ENCODE data around the gene CDK5RAP2.
"Not testable (repeated sequence)": the region's sequence is repeated elsewhere in the genome, so short reads cannot be mapped to it uniquely, and the experiment has no call there.

The CDK5RAP2 gene

DNA sequence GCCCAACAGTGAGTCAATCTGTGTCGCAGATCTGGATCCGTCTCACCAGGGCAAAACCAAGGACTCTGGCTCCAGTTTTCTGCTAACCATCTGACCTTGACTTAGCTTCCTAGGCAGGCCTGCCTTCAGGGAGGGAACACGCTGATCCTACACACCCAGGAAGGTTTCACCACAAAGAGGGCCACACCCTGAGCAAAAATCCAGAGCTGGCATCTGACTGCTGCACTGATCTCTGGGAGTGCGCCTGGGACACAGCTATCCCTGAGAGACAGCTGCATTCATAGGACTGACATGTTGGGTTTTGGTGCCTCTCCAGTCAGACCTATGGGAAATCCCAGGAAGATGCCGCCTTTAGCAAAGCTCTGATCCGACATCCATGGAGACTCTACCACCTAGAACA, 47.5 kb downstream of the CDK5RAP2 start:
- no peak overlapping the region for H3K9ac ChIP-seq (ENCODE audit: low read length in 2 of 2)
- peaks cover 52 to 60% of the 10 kb centered on the region in 2 donors for H3K36me3 ChIP-seq (ENCODE audit: control insufficient read depth in 2 of 2, insufficient read depth in 2 of 2, low read length in 2 of 2)
- no peaks in the 10 kb centered on the region for H3K4me1 ChIP-seq (ENCODE audit: control insufficient read depth, insufficient read depth, low read length)
- H3K4me3 ChIP-seq (ENCODE audit: low read length in 2 of 2) = no peak overlapping the region
- no peaks in the 10 kb centered on the region for H3K9me3 ChIP-seq (ENCODE audit: control insufficient read depth in 2 of 2, low read length in 2 of 2)
- no peak overlapping the region for H3K27ac ChIP-seq (ENCODE audit: low read length)
- H3K27me3 ChIP-seq (ENCODE audit: control insufficient read depth in 1 of 2, insufficient read depth in 2 of 2, low read length in 2 of 2) = no peaks in the 10 kb centered on the region

DNA sequence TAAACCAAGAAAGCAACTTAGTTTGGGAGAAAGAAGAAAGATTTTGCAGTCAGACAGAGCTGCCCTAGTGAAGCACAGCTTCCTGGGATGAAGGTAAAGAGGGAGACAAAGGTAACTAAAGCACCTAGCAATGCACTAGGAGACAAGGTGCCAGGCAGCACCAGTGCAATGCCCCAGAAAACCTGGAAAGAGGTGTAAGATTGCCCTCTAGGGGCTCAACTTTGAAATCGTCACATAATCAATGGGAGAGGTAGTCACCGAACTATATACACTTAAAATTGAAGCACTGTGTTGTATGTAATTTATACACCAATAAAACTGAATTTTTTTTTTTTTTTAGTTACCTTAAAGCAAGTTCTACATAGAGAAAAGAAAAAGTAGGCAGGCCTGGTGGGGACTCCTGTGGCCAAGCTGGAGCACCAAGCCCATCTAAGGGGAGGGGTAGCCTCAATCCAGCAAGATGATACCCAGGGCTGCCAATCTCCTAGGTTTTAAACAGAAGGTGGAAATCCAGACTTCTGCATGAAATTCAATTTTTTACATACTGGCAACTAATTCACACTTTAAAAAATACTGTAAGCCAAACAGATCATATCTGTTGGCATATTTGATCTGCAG, 48.2 kb downstream of the CDK5RAP2 start:
- Histone ChIP-seq H3K4me3 (ENCODE audit: low read length in 2 of 2) (no peak overlapping the region), H3K9ac (ENCODE audit: low read length in 2 of 2) (no peak overlapping the region), H3K9me3 (ENCODE audit: control insufficient read depth in 2 of 2, low read length in 2 of 2) (no peaks in the 10 kb centered on the region), H3K27ac (ENCODE audit: low read length) (no peak overlapping the region), H3K27me3 (ENCODE audit: control insufficient read depth in 1 of 2, insufficient read depth in 2 of 2, low read length in 2 of 2) (no peaks in the 10 kb centered on the region), H3K36me3 (ENCODE audit: control insufficient read depth in 2 of 2, insufficient read depth in 2 of 2, low read length in 2 of 2) (peaks cover 53 to 65% of the 10 kb centered on the region in 2 donors), H3K4me1 (ENCODE audit: control insufficient read depth, insufficient read depth, low read length) (no peaks in the 10 kb centered on the region)

DNA sequence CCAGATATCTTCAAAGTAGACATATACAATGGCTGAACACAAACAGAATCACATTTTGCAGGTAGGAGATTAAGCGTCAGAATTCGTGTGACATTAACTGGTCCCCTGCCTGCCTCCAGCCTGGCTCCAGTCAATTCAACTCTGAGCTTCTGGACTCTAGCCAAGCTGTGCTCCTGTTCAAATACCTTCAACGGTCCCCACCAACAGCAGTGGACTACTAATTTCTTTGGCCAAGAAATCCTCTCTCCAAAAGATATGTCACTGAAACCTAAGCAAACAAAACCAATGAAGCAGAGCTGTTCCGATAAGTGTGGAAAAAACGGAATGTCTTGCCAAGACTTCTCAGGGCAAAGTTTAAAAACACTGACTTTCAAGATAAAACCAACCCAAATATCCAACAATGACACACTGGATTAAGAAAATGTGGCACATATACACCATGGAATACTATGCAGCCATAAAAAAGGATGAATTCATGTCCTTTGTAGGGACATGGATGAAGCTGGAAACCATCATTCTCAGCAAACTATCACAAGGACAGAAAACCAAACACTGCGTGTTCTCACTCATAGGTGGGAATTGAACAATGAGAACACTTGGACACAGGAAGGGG, 49.6 kb downstream of the CDK5RAP2 start:
- peaks cover 57 to 65% of the 10 kb centered on the region in 2 donors for H3K36me3 ChIP-seq (ENCODE audit: control insufficient read depth in 2 of 2, insufficient read depth in 2 of 2, low read length in 2 of 2)
- H3K9ac ChIP-seq (ENCODE audit: low read length in 2 of 2); H3K27me3 ChIP-seq (ENCODE audit: control insufficient read depth in 1 of 2, insufficient read depth in 2 of 2, low read length in 2 of 2): not testable (repeated sequence)

DNA sequence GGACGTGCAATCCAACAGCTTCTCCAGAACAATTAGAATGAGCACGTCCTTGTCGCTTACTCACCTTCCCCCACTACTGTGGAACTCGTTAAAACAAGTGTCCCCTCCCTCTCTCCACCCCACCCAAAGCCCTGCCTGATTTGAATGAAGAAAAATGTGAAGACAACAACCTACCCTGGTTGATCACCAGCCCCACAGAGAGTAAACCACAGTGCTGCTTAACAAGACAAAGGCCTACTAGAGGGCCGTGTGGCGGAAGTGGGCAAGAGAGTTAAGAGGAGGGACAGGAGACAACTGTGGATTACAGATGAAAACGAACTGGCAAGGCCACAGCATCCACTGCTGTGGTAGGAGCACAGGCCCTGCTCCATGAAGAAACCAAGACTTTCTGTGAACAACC, 51.1 kb downstream of the CDK5RAP2 start:
- Histone ChIP-seq H3K4me1 (ENCODE audit: control insufficient read depth, insufficient read depth, low read length) (no peaks in the 10 kb centered on the region), H3K9me3 (ENCODE audit: control insufficient read depth in 2 of 2, low read length in 2 of 2) (no peaks in the 10 kb centered on the region), H3K4me3 (ENCODE audit: low read length in 2 of 2) (no peak overlapping the region), H3K27ac (ENCODE audit: low read length) (no peak overlapping the region), H3K36me3 (ENCODE audit: control insufficient read depth in 2 of 2, insufficient read depth in 2 of 2, low read length in 2 of 2) (peaks cover 54 to 58% of the 10 kb centered on the region in 2 donors), H3K9ac (ENCODE audit: low read length in 2 of 2) (no peak overlapping the region), H3K27me3 (ENCODE audit: control insufficient read depth in 1 of 2, insufficient read depth in 2 of 2, low read length in 2 of 2) (no peaks in the 10 kb centered on the region)

More for the DNA sequence above, 49.6 kb downstream of the CDK5RAP2 start:
- H3K4me3 ChIP-seq (ENCODE audit: low read length in 2 of 2); H3K9me3 ChIP-seq (ENCODE audit: control insufficient read depth in 2 of 2, low read length in 2 of 2); H3K27ac ChIP-seq (ENCODE audit: low read length); H3K4me1 ChIP-seq (ENCODE audit: control insufficient read depth, insufficient read depth, low read length): not testable (repeated sequence)

DNA sequence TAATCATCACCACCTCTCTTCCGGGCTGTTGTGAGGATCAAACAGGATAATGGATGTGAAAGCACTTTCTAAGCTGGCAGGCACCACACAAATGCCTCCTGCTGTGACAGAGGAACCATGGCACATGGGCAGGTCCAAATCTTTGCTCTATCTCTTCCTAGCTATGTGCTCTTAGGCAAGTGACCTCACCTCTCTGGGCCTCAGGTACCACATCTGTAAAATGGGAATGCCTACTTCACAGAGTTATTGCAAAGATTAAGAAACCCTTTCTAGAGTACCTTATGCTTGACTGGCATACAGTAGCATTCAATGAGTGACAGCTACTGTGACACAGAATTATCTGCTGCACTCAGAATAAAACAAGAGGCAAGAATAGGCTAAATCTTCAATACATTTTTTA, 51.6 kb downstream of the CDK5RAP2 start:
- H3K36me3 ChIP-seq (ENCODE audit: control insufficient read depth in 2 of 2, insufficient read depth in 2 of 2, low read length in 2 of 2) = peaks cover 54 to 57% of the 10 kb centered on the region in 2 donors
- H3K27ac ChIP-seq (ENCODE audit: low read length) = no peak overlapping the region
- H3K9me3 ChIP-seq (ENCODE audit: control insufficient read depth in 2 of 2, low read length in 2 of 2) = no peaks in the 10 kb centered on the region
- no peaks in the 10 kb centered on the region for H3K4me1 ChIP-seq (ENCODE audit: control insufficient read depth, insufficient read depth, low read length)
- H3K27me3 ChIP-seq (ENCODE audit: control insufficient read depth in 1 of 2, insufficient read depth in 2 of 2, low read length in 2 of 2) = no peaks in the 10 kb centered on the region
- no peak overlapping the region for H3K9ac ChIP-seq (ENCODE audit: low read length in 2 of 2)
- H3K4me3 ChIP-seq (ENCODE audit: low read length in 2 of 2) = no peak overlapping the region

DNA sequence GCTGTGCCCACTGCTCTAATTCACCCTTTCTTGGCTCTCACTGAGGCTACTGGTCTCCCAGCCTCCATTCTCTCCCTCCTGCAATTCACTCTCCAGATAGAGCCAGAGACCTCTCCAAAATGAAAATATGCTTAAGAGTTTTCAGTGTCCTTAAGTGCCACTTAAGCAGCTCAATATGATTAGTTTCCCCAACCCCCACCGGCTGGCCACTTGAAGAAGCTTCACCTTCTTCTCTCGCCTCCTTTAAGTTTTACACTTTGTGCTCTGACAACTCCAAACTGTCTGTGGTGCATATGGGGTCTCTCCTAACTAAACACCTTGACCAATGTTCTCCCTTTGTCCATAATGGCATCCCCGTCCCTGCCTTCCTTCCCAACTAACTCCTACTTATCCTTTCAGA, 53.4 kb downstream of the CDK5RAP2 start:
- H3K4me1 ChIP-seq (ENCODE audit: control insufficient read depth, insufficient read depth, low read length) = no peaks in the 10 kb centered on the region
- H3K27me3 ChIP-seq (ENCODE audit: control insufficient read depth in 1 of 2, insufficient read depth in 2 of 2, low read length in 2 of 2) = no peaks in the 10 kb centered on the region
- H3K9me3 ChIP-seq (ENCODE audit: control insufficient read depth in 2 of 2, low read length in 2 of 2) = no peaks in the 10 kb centered on the region
- H3K36me3 ChIP-seq (ENCODE audit: control insufficient read depth in 2 of 2, insufficient read depth in 2 of 2, low read length in 2 of 2) = peaks cover 50 to 56% of the 10 kb centered on the region in 2 donors
- no peak overlapping the region for H3K9ac ChIP-seq (ENCODE audit: low read length in 2 of 2)
- no peak overlapping the region for H3K4me3 ChIP-seq (ENCODE audit: low read length in 2 of 2)
- H3K27ac ChIP-seq (ENCODE audit: low read length) = no peak overlapping the region

DNA sequence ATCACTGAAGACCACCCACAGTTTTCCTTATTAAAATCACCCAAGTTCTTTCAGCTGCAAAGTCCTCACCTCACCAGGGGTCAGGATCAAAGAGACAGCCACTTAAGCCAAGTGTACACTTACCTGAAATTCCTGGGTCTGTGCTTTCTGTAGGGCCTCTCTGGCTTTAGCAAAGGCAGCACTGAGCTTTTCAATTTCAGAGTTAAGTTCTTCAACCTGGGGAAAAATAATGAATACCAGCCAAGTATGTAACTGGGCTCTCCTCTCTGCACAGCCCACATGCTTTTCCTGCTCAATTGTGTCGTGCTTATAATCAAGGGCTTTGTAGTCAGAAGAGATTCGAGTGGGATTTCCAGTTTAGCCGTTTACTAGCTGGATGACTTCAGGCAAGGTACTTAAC, 55.1 kb downstream of the CDK5RAP2 start:
- H3K27ac ChIP-seq (ENCODE audit: low read length) = no peak overlapping the region
- no peak overlapping the region for H3K4me3 ChIP-seq (ENCODE audit: low read length in 2 of 2)
- H3K36me3 ChIP-seq (ENCODE audit: control insufficient read depth in 2 of 2, insufficient read depth in 2 of 2, low read length in 2 of 2) = peaks cover 49 to 56% of the 10 kb centered on the region in 2 donors
- no peak overlapping the region for H3K9ac ChIP-seq (ENCODE audit: low read length in 2 of 2)
- H3K9me3 ChIP-seq (ENCODE audit: control insufficient read depth in 2 of 2, low read length in 2 of 2) = no peaks in the 10 kb centered on the region
- H3K27me3 ChIP-seq (ENCODE audit: control insufficient read depth in 1 of 2, insufficient read depth in 2 of 2, low read length in 2 of 2) = no peaks in the 10 kb centered on the region
- H3K4me1 ChIP-seq (ENCODE audit: control insufficient read depth, insufficient read depth, low read length) = no peaks in the 10 kb centered on the region

DNA sequence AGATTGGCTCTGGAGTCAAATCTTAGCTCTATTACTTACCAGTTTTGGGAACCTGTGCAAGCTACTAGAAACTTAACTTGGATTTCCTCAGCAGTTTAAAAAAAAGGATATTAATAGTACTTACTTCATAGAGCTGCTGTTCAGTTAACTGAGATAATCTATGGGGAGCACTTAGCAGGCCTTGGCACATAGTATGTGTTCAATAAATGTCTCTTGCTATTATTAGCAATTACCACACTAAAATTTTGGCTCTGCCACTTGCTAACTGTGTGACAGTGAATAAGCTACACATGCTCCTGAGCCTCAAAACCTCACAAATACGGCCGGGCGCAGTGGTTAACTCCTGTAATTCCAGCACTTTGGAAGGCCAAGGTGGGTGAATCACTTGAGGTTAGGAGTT, 55.9 kb downstream of the CDK5RAP2 start:
- Histone ChIP-seq H3K9ac (ENCODE audit: low read length in 2 of 2) (no peak overlapping the region), H3K9me3 (ENCODE audit: control insufficient read depth in 2 of 2, low read length in 2 of 2) (no peaks in the 10 kb centered on the region), H3K27me3 (ENCODE audit: control insufficient read depth in 1 of 2, insufficient read depth in 2 of 2, low read length in 2 of 2) (no peaks in the 10 kb centered on the region), H3K36me3 (ENCODE audit: control insufficient read depth in 2 of 2, insufficient read depth in 2 of 2, low read length in 2 of 2) (peaks cover 42 to 48% of the 10 kb centered on the region in 2 donors), H3K27ac (ENCODE audit: low read length) (no peak overlapping the region), H3K4me1 (ENCODE audit: control insufficient read depth, insufficient read depth, low read length) (no peaks in the 10 kb centered on the region), H3K4me3 (ENCODE audit: low read length in 2 of 2) (no peak overlapping the region)

DNA sequence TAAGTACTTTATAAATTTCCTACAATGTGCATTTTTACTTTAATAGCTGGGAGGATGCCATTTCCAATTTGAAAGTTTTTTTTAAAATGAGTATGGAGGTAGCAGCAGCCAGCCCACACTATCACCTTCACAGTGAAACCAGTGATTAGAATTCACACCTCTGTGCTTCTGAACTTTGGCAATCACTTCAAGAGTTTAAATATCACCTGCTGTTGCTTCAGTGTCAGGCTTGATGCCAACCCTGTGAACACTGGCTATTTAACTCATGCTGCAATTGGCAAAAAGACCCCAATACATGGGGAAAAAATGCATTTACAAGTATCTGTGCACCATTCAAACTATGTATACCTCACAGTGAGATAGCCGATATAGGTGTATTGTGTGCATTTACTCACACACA, 57.4 kb downstream of the CDK5RAP2 start:
- no peaks in the 10 kb centered on the region for H3K4me1 ChIP-seq (ENCODE audit: control insufficient read depth, insufficient read depth, low read length)
- no peak overlapping the region for H3K27ac ChIP-seq (ENCODE audit: low read length)
- H3K9me3 ChIP-seq (ENCODE audit: control insufficient read depth in 2 of 2, low read length in 2 of 2) = no peaks in the 10 kb centered on the region
- H3K4me3 ChIP-seq (ENCODE audit: low read length in 2 of 2) = no peak overlapping the region
- H3K27me3 ChIP-seq (ENCODE audit: control insufficient read depth in 1 of 2, insufficient read depth in 2 of 2, low read length in 2 of 2) = no peaks in the 10 kb centered on the region
- H3K9ac ChIP-seq (ENCODE audit: low read length in 2 of 2) = no peak overlapping the region
- H3K36me3 ChIP-seq (ENCODE audit: control insufficient read depth in 2 of 2, insufficient read depth in 2 of 2, low read length in 2 of 2) = peaks cover 34 to 36% of the 10 kb centered on the region in 2 donors

DNA sequence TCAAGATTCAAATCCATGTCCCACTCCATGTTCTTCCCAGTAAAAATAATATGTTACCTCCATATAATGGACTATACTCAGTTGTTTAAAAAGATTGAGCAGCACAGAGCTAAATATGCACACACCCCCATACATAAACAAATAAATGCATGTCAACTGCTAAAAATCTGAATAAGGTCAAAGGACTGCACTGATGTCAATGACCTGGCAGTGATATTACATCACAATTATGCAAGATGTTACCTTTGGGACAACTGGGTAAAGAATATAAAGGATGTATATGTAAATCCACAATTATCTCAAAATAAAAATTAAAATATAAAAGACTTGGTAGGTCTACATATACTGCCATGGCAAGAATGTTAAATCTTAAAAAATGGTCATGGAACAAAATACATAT, 57.9 kb downstream of the CDK5RAP2 start:
- Histone ChIP-seq H3K36me3 (ENCODE audit: control insufficient read depth in 2 of 2, insufficient read depth in 2 of 2, low read length in 2 of 2) (peaks cover 32 to 33% of the 10 kb centered on the region in 2 donors), H3K9me3 (ENCODE audit: control insufficient read depth in 2 of 2, low read length in 2 of 2) (no peaks in the 10 kb centered on the region), H3K4me1 (ENCODE audit: control insufficient read depth, insufficient read depth, low read length) (no peaks in the 10 kb centered on the region), H3K4me3 (ENCODE audit: low read length in 2 of 2) (no peak overlapping the region), H3K27me3 (ENCODE audit: control insufficient read depth in 1 of 2, insufficient read depth in 2 of 2, low read length in 2 of 2) (no peaks in the 10 kb centered on the region), H3K9ac (ENCODE audit: low read length in 2 of 2) (no peak overlapping the region), H3K27ac (ENCODE audit: low read length) (no peak overlapping the region)

DNA sequence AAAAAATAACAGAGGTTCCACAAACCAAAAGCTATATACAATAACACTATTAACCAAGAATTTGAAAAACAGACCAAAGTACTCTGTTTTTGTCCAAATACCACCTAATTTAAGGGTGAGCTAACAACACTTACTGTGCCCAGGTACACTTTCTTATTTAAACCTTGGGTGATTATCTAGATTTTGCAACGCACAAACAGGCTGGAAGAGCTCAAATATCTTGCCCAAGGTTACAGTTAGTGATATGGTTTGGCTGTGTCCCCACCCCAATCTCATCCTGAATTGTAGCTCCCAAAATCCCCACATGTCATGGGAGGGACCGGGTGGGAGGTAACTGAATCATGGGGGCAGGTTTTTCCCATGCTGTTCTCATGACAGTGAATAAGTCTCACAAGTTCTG, 58.9 kb downstream of the CDK5RAP2 start:
- Histone ChIP-seq H3K4me1 (ENCODE audit: control insufficient read depth, insufficient read depth, low read length) (no peaks in the 10 kb centered on the region), H3K27me3 (ENCODE audit: control insufficient read depth in 1 of 2, insufficient read depth in 2 of 2, low read length in 2 of 2) (no peaks in the 10 kb centered on the region), H3K4me3 (ENCODE audit: low read length in 2 of 2) (no peak overlapping the region), H3K9me3 (ENCODE audit: control insufficient read depth in 2 of 2, low read length in 2 of 2) (no peaks in the 10 kb centered on the region), H3K9ac (ENCODE audit: low read length in 2 of 2) (no peak overlapping the region), H3K27ac (ENCODE audit: low read length) (no peak overlapping the region), H3K36me3 (ENCODE audit: control insufficient read depth in 2 of 2, insufficient read depth in 2 of 2, low read length in 2 of 2) (peaks cover 29 to 31% of the 10 kb centered on the region in 2 donors)
